Epithelial cell of proximal tubule (primary cell): ENCODE measurements around the gene ZNF385A. TPM values are rescaled to one million over a fixed set of nuclear protein-coding genes. Genes with fewer than 3 reads are reported as not detected.

Experiments used
- DNase-seq: peaks from one replicate; pipeline ENCODE4 v3.0.0-alpha.2; 2011; ENCODE audit warnings: low read depth
- H3K4me3 ChIP-seq: 2 replicates; pipeline ENCODE4 v1.5.1; 2011; ENCODE audit warnings: low read depth, mild to moderate bottlenecking, low read length
- CTCF ChIP-seq: conservative IDR thresholded peaks from 2 replicates; pipeline ENCODE4 v1.5.1; 2012; ENCODE audit warnings: low read depth, mild to moderate bottlenecking, low read length
- total RNA-seq: library from RNA; depleted of rRNA; stranded (reverse); fragments of >200 nt; gene quantifications from 2 replicates; pipeline ENCODE4 v1.2.3, GENCODE V29; 2015

The ZNF385A gene
- 3.9 and 4.3 TPM in 2 replicates for total RNA-seq

GRCh38 chr12:54384591-54385041 is at the start of gene ZNF385A:
Gene ZNF385A, minus strand, starts transcription at chr12:54384733. Its CDS starts 219 bp downstream, at chr12:54384514.
- TF ChIP-seq CTCF: no peak
- H3K4me3 ChIP-seq: no peak within 1 kb of the TSS

GRCh38 chr12:54432815-54433164 is 48.3 kb upstream of the ZNF385A start:
- DNase-seq: no peak
- H3K4me3 ChIP-seq: no peak overlapping the region
- no peak for TF ChIP-seq CTCF

More at GRCh38 chr12:54384591-54385041, at the start of gene ZNF385A:
- no peak for DNase-seq

GRCh38 chr12:54431911-54432814 is 47.6 kb upstream of the ZNF385A start:
- no peak for DNase-seq
- no peak overlapping the region for H3K4me3 ChIP-seq
- no peak for TF ChIP-seq CTCF

GRCh38 chr12:54430471-54431069 is 46.0 kb upstream of the ZNF385A start:
- no peak for TF ChIP-seq CTCF
- H3K4me3 ChIP-seq: no peak overlapping the region
- DNase-seq: no peak

- no peak overlapping the region for H3K4me3 ChIP-seq
- TF ChIP-seq CTCF: no peak
- DNase-seq: no peak
These were observed 44.5 kb upstream of the ZNF385A start for GRCh38 chr12:54429014-54429471.

- no peak for TF ChIP-seq CTCF
- DNase-seq: no peak
- H3K4me3 ChIP-seq: no peak overlapping the region
These were observed 43.8 kb upstream of the ZNF385A start for GRCh38 chr12:54428050-54429013.
